AG08395 (cell line): ENCODE data around the gene HNF1A.
"Not testable (repeated sequence)": the region's sequence is repeated elsewhere in the genome, so short reads cannot be mapped to it uniquely, and the experiment has no call there.

ENCODE experiments used
- DNase-seq: peaks from one replicate; pipeline ENCODE4 v3.0.0; 2012; ENCODE audit warnings: mixed read lengths, low spot score

The HNF1A gene

DNA sequence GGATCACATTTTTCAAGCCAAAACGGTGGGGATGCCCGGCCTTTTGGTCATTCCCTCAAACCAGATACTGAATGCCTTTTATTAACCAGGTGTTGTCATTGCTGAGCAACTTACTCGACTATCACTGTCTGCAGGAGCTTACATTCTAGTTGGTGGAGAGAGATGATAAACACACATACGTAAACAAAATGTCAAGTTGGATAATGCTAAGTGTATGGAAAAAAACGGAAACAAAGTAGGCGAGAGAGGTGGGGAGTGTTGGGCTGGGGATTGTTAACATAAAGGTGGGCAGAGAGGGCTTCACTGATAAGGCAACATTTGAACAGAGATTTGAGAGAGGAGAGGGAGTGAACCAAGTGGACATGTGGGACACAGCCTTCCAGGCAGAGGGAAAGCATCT lies 33.5 kb downstream of the HNF1A start:
- no peak for DNase-seq

GRCh38 chr12:121013715-121014114 lies 35.4 kb downstream of the HNF1A start:
- DNase-seq: no peak

GRCh38 chr12:121015825-121016766 lies 37.8 kb downstream of the HNF1A start, which contains the start of gene C12orf43:
Gene C12orf43 (minus strand): TSS chr12:121016487. CDS start chr12:121016474, 13 bp downstream.
- DNase-seq: peak; percentile 96

DNA sequence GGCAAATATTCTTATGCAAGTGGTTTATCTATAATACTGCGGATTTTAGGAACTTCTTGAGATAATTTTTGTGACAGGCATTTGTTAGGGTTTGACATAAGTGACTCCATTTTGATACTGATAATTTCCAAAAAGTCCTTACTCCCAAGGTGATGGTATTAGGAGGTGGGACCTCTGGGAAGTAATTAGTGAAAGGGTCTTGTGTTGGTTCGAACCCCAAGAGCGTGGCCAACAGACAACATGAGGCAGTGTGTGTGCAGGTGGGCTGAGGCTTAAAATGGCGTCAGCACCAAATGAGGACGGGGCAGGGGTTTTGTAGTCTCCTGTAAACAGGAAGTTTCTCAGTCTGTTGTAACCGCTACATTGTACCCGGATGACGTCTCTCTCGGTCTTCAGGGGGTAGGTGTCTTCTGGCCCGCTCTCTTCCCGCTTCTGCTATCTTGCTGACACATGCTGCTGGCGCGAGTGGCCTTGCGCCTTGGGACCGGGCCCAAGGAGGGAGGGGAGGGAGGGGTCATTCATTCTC lies 39.7 kb downstream of the HNF1A start:
- no peak for DNase-seq

DNA sequence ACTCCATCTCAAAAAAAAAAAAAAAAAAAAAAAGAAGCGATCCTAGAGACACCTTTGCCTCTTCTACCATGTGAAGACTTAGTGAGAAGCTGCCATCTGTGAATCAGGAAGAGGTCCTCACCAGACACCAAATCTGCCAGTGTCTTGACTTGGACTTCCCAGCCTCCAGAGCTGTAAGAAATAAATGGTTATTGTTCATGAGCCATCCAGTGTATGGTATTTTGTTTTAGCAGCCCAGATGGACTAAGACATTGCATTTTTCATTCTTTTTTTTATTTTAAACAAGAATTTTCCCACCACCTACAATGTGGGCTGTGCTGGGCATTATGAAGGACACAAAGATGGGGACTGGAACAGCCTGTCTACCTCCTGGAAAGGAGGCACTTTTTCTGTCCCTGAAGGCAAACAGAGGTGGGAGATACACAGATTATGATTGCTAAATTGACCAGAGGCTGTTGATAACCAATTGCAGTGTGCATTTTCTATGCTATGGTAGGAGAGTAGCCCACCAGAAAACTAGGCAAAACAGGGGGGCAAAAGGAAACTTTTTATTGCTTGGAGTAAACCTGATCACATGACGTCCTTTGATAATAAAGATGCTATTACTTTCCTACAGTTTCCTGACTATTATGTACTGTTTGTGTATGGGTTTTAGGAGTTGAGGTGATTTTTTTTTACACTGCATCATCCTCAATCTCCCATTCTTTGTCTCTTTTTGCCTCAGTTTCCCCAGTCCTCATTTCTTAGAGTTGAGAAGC lies 40.7 kb downstream of the HNF1A start:
- DNase-seq: no peak

DNA sequence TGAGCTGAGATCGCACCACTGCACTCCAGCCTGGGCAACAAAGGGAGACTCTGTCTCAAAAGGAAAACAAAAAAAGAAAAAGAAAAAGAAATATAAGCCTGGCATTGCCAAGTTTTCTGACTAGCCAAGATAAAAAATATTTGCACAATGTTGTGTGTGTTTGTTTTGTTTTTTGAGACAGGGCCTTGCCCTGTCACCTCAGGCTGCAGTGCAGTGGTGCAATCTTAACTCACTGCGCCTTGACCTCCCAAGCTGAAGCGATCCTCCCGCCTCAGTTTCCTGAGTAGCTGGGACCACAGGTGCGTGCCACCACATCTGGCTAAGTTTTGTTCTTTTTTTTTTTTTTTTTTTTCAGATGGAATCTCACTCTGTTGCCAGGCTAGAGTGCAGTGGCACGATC lies 43.4 kb downstream of the HNF1A start:
- DNase-seq: no peak

- no peak for DNase-seq
Observed at GRCh38 chr12:121022713-121023112, 44.4 kb downstream of the HNF1A start.

GRCh38 chr12:121023799-121024198 lies 45.5 kb downstream of the HNF1A start:
- no peak for DNase-seq

GRCh38 chr12:121025442-121026226 lies 47.3 kb downstream of the HNF1A start:
- DNase-seq: no peak

GRCh38 chr12:121026274-121027045 lies 48.1 kb downstream of the HNF1A start:
- DNase-seq: no peak

GRCh38 chr12:121030576-121031212 lies 52.4 kb downstream of the HNF1A start:
- DNase-seq: no peak

DNA sequence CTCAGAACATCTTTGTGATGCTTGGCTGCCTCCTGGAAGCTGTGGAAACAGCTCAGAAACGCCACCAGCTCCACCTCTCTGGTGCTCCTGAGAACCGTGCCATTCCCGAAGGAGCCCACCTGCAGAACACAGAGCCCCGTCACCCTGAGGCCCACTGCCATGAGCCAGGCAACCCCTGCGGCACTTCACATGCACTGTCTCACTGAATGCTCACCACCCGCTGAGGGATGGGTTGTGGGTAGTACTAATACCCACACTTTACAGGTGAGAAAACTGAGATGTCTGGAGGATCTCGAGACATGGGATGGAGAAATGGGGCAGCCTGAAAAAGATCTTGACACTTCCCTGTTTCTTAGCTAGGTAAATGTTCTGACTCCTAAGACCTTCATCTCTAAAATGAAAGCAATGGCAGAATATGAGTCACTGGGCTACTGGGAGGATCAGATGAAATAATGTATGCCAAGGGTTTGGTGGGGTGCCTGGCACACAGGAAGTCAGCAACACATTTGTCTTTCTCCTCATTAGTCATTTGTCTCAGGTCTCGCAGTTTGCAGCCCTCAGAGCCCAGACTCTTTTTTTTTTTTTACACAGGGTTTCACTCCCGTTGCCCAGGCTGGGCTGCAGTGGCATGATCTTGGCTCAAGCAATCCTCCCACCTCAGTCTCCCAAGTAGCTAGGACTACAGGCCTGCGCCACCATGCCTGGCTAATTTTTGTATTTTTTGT lies 55.4 kb downstream of the HNF1A start:
- peak; percentile 36 for DNase-seq

GRCh38 chr12:121034616-121035305 lies 56.4 kb downstream of the HNF1A start:
- DNase-seq: no peak

GRCh38 chr12:121036810-121037326 lies 58.5 kb downstream of the HNF1A start:
- DNase-seq: peak; percentile 94

DNA sequence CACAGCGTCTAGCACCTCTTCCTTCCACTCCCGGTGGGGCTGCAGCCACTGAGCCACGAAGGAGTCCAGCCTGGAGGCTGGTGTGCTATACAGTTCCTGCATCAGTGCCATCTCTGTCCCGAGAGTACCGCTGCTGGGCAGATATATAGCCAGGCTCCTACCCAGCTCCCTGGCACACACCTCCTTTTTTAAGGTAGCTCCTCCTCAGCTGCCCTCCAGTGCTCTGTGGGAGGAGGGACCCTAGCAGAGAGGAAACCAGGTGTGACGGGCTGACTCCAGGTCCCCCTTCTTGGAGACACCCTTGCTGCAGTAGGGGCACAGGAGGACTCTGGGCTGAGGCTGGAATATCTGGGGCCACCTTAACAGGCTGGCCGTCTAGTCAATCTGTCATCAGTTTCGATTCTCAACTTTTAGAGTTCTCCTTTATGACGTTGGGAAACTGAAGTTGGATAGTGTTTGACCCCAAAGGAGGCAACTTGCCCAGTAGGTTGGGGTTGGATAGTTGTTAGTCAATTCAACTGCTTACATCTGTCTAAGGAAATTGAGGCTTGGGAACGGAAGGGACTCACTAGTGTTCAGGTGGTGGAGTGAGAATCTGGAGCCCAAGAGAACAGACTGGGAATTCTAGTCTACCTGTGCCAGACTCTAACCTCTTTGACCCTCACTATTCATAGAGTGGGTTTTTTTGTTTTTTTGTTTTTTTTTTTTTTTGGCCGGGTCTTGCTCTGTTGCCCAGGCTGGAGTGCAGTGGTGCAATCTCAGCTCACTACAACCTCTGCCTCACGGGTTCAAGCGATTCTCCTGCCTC lies 60.7 kb downstream of the HNF1A start, which contains the start of gene OASL:
Gene OASL, minus strand, starts transcription at position 386 of the 808 bp plus-strand sequence. Its CDS starts 275 bp downstream, at position 111.
- peak; percentile 62 for DNase-seq

GRCh38 chr12:121043067-121043466 lies 64.7 kb downstream of the HNF1A start:
- no peak for DNase-seq

DNA sequence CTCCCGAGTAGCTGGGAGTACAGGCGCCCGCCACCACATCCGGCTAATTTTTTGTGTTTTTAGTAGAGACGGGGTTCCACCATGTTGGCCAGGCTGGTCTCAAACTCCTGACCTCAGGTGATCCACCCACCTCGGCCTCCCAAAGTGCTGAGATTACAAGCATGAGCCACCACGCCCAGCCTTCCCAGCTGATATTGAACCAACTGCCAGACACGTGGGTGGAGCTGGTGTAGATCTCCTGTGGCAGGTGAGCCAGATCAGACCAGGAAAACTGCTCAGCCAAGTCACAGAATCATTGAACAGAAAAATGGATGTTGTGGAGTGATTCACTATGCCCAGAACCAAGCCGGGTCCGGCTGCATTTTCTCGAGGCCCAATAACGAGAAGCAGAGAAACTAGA lies 69.1 kb downstream of the HNF1A start:
- DNase-seq: not testable (repeated sequence)

DNA sequence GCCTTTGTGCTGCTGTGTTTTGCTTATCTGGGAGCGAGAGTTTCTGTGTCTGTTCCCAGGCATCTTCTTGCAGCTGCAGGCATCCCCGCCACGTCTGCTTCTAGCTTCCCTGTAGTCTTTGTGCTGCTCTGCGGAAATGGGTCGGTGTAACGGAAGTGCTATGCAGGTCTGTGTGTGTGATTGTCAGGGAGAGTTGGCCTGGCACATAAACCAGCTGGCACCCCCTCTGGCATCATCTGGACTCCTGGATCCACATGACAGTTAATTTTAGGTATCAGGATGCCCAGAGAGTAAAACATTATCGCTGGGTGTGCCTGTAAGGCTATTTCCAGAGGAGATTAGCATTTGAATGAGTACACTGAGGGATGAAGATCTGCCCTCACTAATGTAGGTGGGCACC lies 70.1 kb downstream of the HNF1A start:
- no peak for DNase-seq
